ENCODE measurements around the gene SMIM17. TPM values are rescaled to one million over a fixed set of nuclear protein-coding genes. Genes with fewer than 3 reads are reported as not detected.

Gene SMIM17
- total RNA-seq (2014; rRNA removed; shearing (Covaris generic)) = 0.15 TPM in 1 of 2 replicates, not detected in the other

DNA sequence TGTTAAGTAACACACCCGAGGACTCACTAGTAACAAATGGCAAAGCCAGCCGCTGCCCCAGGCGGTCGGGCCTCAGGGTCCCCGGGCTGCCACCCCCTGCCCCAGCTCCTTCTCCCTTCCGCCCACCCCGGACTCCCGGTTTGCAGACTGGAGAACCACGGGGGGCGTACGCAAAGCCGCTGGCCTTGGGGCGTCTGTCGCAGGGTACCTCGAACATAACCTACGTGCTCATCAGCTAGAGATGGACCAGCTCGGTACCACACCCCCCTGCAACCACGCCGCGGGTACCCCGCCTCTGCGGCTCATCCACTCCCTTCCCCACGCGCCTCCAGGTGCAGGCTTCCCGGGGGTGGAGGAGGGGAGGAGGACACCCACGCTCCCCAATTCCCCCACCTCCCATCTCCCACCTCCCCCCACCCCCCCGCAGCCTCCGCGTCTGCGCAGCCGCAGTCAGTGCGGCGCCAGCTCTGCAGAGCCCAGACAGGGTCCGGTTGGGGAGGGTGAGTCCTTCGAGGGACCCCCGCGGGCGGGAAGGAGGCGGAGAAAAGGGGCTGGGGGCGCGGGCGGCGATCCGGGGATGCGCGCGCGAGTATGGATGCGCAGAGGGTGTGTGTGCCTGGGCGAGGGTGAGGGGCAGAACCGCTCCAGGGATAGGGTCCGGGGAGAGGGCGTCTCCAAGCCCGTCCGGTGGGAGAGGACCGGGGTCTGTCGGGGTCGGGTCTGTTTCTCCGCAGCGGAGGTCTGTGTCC is at the start of gene SMIM17:
SMIM17 (plus strand) TSS at position 449 of the 749 bp plus-strand sequence. CDS start 2,509 bp downstream, outside the sequence.
- DNase-seq (ENCODE audit: low read depth) = no peak

DNA sequence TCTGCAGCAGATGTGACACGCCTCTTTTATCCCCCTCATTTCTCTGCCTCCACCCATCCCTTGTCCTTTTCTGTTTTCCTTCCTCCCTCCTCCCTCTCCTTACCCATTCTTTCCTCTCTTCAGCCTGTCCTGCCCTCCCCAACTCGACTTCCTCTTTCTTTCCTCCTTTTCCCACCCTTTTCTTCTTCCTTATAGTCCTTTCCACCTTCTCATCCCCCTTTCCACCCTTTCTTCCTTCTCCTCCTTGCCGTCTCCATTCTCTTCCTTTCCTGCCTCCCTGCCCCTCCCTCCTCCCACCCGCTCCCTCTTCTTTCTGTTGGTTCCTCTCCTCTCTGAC is 48.5 kb upstream of the SMIM17 start:
- no peak for DNase-seq (ENCODE audit: low read depth)

DNA sequence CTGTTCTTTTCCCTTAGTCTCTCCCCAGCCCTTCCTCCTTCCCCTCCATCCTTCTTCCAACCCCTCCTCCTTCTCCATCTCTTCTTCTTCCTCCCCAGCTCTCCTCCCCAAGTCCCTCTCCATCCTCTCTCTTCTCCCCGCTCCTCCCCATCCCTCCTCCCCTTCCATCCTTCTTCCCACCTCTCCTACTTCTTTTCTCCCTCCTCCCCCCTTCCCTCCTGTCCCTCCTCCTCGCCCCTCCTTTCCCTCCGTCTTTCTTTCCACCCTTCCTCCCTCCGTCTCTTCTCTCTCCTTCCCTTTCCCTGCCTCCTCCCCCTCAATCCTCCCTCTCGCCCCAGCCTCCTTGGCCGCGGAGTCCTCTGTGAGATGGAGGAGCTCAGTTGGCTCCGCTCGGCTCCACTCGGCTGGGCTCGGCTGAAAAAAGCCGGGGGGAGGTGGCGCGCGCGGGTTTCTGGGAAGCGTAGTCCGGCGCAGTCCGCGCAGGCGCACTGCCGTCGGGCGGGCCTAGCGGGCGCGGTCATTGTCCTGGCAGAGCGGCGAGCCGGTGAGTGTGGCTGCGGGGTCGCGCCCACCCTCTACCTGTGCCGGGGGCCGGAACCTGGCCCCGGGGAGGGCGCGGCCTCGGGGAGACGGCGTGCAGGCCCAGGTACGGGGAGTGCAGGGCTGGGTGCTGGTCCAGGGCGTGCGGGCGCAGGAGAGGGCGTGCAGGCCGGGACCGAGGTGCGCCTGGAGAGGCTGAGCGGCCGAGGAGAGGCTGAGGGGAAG is 48.0 kb upstream of the SMIM17 start, which contains the start of gene ZNF71:
ZNF71 (plus strand) TSS at position 520 of the 765 bp plus-strand sequence. CDS start 6,257 bp downstream, outside the sequence.
- peak; percentile 82 for DNase-seq (ENCODE audit: low read depth)

DNA sequence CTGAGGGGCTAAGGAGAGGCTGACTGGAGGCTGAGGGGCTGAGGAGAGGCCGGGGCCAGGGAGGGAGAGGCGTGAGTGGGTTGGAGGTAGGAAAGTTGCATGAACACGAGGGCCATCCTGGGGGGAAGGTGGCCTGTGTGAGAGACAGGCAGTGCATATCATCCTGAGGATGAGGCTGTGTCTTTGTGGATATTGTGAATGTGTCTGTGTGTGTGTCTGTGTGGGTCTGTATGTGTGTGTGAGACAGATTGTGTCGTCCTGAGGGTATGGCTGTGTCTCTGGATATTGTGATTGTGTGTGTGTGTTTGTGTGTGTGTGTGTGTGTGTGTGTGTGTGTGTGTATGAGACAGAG is 47.4 kb upstream of the SMIM17 start:
- no peak for DNase-seq (ENCODE audit: low read depth)

DNA sequence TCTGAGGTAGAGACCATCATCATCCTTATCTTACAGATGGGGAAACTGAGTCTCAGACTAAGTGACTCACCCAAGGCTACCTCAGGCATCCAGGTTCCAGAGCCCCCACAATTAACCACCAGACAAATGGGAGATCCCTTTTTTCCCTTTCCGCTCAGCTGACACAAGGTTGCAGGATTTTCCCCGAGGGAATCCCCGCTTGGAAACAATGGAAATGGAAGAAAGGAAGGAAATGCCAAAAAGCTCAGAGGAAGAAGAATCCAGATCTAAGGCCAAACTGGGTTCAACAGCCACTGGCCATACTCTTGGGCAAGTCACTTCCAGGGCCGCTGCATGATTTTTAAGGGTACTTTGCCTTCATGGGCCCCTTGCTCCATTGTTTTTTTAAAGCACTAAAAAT is 46.3 kb upstream of the SMIM17 start:
- DNase-seq (ENCODE audit: low read depth) = no peak

DNA sequence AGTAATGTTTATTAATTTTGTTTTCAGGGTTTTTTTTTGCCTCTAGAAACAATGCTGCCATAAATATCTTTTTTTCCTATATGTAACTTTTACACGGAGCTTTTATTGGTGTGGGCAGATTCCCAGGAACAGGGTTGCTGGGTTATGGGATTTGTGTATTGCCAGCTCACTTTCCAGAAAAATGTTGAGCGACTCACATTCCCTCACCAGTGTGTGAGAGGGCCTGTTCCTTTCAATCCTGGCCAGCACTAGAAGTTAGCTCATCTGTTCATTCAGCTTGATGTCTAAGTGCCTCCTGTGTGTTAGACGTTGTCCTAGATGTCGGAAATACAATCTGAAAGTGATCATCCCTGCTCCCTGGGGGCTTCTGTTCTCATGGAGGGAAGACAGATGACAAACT is 45.3 kb upstream of the SMIM17 start:
- peak; percentile 3 for DNase-seq (ENCODE audit: low read depth)

DNA sequence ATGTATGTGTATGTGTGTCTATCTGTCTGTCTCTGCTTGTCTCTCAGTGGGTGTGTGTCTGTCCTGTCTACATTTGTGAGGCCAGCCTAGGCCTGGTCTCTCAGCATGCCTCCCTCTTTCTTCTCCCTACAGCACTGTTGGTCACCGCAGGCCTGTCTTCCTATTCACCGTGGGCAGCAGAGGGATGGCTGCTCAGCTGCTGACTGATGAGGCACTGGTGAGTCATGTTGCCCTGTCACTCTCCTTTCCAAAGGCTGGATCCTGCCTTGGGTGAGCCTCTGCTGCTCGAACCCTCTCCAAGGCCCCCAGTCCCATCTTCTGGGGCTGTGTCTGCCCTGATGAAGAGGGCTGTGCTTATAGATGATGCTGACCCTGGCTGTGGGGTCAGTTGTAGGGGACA is 41.6 kb upstream of the SMIM17 start:
- DNase-seq (ENCODE audit: low read depth) = peak; percentile 40

DNA sequence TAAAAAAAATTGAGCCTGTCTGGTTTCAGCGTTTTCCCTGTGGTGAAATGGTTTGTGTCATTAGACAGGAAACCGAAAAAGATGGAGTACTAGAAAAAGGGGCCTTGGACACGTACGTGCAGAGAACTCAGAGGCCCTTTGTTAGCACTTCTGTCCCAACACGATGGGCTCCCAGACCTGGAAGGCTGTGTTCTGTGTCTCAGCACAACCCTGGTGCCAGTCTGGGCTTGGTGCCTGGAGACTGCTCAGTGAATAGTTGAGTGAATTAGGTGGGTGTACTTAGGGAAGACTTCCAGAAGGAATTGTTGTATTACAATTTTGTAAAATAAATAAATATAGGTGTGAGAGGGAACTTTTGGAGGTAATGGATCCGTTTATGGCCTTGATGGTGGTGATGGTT is 39.1 kb upstream of the SMIM17 start:
- DNase-seq (ENCODE audit: low read depth) = no peak

DNA sequence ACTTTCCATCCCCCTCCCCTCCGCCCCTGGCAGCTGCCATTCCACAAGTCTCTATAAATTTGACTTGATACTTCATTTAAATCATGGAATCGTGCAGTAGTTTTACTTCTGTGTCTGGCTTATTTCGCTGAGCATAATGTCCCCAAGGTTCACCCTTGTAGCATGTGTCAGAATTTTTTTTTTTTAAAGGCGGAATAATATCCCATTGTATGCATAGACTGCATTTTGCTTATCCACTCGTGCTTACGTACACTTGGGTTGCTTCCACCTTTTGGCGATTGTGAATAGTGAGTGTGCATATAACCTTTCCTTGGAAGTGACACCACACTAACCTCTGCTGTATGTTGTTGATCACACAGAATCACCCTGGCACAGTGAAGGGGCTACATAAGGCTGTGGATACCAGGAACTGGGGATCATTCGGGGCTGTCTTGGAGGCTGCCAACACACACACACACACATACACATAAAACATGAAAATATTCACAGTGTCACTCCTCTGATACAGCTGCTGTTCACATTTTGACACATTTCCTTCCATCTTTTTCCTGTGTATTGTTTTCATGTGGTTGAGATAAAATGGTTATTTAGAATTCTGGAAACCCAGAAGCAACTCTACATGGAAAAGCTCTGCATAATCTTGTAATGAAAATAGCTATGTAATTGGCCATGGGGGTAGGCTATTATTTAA is 34.5 kb upstream of the SMIM17 start:
- no peak for DNase-seq (ENCODE audit: low read depth)

DNA sequence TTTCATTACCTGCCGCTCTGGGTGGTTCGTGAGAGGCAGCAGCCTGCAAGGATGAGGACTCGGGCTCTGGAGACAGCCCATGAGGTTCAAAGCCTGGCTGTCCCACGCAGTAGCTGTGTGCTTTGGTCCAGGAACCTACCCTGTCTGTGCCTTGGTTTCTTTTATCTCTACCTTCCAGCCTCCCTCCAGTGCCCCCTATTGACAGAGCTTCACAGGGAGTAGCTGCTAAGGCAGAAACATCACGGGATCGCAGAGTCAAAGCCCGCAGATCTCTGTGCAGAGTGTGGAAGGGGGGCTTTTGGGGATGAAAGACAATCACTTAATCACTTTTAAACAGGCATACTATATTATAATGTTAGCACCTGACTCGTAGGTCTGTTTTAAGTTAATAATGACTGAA is 31.7 kb upstream of the SMIM17 start:
- DNase-seq (ENCODE audit: low read depth) = no peak

DNA sequence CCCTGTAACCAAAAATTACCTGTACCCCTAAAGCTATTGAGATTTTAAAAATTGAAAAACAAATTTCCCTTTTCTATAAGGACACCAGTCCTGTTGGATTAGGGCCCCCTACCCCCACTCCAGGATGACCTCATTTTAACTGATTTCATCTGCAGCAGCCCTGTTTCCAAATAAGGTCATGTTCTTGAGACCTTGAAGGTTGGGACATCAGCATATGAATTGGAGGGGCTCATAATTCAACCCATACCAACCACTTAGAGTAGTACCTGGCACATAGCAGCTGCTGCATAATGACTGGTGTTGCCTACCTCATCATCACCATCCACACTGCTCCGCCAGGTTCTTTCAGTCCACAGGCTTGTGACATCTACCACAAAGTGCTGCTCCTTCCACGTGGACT is 30.2 kb upstream of the SMIM17 start:
- DNase-seq (ENCODE audit: low read depth) = no peak

DNA sequence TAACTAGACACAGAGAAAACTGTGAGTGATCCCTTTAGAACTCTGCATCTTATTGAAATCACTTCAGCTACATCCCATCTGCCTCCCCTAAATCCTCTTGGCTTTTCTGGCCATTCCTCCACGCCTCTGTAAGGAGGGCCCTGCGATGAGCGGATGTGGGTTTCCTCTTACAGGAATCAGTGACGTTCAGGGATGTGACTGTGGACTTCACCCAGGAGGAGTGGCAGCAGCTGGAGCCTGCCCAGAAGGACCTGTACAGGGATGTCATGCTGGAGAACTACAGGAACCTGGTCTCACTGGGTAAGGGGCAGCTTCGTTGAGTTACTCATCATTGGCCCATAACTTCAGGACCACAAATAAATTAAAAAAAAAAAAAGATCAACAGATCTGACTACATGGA is 29.3 kb upstream of the SMIM17 start:
- no peak for DNase-seq (ENCODE audit: low read depth)

DNA sequence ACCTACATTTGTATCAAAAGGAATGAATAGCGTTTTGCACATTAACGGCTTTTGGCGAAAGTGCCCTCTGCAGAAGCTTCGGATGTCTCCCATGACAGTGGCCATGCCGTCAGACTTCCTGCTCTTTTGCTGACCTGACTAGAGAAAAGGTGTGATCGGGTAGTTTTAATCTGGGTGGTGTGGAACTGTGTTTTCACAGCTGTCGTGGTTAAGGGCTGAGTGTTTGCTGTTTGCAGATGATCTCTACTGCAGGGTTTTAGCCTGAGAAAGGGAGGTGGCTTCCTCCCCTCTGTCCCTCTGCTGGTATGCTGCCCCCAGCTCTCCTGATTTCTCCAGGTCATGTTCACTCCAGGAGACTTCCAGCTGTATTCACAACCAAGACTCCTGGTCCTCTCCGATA is 25.4 kb upstream of the SMIM17 start:
- DNase-seq (ENCODE audit: low read depth) = no peak

DNA sequence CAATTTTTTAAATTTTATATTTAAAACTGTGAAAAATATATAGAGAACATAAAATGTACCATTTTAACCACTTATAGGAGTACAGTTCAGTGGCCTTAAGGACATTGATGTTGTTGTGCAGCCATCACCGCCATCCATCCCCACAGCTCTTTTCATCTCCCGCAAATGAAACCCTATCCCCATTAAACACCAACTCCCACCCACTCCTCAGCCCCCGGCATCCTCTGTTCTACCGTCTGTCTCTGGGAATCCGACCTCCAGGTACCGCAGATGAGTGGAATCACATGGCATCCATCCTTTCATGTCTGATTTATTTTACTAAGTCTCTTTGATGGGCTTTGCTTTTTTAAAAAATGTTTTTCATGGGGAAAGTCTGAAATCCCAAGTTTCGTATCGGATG is 23.8 kb upstream of the SMIM17 start:
- no peak for DNase-seq (ENCODE audit: low read depth)

DNA sequence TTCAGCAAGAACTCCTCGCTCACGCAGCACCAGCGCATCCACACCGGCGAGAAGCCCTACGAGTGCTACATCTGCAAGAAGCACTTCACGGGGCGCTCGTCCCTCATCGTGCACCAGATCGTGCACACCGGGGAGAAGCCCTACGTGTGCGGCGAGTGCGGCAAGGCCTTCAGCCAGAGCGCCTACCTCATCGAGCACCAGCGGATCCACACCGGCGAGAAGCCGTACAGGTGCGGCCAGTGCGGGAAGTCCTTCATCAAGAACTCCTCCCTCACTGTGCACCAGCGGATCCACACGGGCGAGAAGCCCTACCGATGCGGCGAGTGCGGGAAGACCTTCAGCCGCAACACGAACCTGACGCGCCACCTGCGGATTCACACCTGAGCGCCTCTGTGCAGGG is 20.6 kb upstream of the SMIM17 start:
- DNase-seq (ENCODE audit: low read depth) = no peak

DNA sequence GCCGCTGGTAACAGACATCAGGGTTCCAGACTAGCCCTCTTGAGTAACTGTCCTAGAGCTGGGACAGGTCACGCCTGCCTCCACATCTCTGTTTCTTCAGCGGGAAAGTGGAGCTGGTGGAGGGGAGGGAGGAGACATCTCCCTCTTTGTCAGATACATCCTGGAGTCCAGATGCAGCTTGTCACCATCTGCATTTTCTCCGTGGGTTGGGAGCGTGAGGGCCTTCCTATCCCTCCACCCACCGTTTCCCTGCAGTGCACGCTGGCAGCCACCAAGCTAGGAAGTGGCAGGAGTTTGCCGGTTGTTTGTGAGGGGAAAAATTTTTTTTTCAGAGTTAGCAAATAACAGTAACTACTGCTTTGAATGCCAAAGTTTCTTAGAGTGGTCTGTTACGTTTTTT is 20.0 kb upstream of the SMIM17 start:
- no peak for DNase-seq (ENCODE audit: low read depth)

DNA sequence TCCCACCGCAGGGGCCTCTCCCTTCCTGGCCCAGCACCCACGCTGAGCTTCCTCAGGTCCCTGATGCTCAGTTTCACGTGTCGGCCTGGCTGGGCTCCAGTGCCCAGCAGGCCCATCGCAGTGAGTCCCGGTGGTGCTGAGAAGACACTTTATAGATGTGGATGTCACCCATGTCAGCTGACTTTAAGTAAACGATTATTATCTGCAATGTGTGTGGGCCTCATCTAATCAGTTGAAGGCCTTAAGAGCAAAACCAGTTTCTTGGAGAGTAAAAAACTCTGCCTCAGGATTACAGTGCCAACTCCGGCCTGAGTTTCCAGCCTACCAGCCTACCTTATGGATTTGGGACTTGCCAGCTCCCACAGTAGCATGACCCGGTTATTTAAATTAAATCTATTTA is 17.3 kb upstream of the SMIM17 start:
- no peak for DNase-seq (ENCODE audit: low read depth)

DNA sequence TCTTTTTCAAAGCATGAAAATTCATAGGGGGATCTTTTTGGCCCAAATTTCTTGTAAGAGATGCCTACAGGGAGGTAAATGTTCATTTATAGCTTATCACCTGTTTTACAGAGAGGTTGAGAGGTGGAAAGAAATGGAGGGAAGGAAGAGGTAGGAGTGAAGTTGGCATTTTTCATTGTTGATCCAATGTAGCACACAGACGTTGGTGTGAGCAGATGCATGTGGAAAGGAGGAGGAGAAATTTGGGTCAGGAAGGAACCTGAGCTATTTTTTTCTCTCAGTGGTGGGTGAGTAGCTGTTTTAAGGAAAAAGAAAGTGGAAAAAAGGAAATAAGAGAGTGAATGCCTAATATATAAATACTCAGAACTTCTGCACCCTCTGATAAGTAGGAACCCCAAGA is 9.9 kb upstream of the SMIM17 start:
- no peak for DNase-seq (ENCODE audit: low read depth)

DNA sequence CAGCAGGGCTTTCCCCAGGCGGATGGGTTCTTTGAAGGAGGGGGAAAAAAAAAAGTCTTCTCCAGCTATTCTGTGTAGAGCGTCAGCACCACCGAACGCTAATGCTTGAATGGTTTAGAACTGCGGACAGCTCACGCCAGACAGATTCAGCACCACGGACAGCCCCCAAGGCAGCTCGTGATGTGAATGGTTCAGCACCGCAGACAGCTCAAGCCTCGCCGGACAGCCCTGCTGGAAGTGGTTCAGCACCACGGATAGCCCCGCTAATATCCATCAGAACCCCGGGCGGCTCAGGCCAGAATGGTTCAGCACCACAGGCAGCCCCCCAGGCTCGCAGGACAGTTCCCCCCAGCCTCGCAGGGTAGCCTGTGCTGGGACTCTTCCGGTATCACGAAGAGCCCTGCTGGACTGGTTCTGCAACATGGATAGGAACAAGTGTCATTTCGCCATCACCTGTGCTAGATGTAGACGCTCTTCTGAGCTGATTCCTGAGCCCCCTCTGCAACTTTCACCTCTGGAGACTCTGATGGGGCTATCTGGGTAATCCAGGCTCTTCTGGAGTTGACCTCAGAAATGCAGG is 4.9 kb upstream of the SMIM17 start:
- DNase-seq (ENCODE audit: low read depth) = peak; percentile 56

DNA sequence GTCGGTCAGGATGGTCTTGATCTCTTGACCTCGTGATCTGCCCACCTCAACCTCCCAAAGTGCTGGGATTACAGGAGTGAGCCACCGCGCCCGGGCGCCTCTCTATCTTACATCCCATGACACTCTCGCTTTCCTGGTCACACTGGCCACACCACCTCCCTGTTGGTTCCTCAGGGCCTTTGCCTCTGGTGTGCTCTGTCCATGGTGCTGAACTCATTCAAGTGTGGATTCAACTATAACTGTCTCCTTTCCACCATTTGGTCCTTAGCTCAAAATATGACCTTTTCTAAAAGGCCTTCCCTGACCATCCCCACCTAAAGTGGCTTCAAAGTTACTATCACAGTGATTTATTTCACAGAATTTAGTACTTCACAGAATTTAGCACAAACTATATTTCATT is 3.7 kb upstream of the SMIM17 start:
- peak; percentile 22 for DNase-seq (ENCODE audit: low read depth)

DNA sequence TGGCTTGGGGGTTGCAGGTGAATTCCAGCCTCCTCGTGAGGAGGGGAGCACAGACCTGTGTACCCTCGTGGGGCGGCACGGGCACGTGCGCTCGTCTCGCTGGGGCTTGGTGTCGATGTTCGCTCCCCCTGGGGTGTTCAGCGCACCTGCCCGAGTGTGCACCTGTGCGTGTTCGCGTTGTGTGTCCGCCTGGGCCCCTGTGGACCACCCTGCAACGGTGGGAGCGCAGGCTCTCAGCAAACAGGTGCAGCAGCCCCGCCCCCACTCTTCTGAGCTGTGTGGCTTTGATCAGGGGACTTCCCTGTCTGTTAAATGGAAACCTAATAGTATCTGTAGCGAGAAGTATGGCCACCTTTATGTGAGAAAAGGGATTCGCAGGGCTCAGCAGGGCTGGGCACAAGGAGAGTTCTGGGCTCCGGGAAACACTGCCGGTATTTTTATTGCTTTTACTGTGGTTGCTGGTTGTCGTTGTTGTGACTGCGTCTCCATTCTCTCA is 549 bp downstream of the SMIM17 start:
- DNase-seq (ENCODE audit: low read depth) = no peak

DNA sequence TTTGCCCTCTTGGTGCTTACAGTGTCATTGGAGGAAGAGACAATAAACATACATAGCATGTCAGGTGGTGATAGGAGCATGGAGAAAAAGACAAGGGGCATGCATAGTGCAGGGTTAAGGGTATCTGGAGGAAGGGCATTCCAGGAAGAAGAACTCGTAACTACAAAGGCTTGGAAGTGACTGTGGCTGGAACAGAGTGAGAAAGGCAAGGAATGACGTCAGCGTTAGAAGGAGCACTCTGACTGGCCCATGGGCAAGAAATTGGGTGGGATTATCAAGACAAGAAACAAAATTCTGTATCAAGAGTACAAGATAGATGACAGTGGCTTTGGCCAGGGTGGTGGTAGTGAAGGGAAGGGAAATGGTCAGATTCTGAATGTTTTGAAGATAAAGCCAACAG is 11.2 kb downstream of the SMIM17 start:
- DNase-seq (ENCODE audit: low read depth) = no peak

Measured in M059J (cell line).